A549 (cell line): ENCODE results near the gene WFDC11. TPM values are rescaled to one million over a fixed set of nuclear protein-coding genes. Genes with fewer than 3 reads are reported as not detected.

Source experiments
- ATAC-seq, 2 experiments: fragments of 200-7000 bp in 1 of 2; fragments of >200 bp in 1 of 2; cut with Nextera tagmentation in 1 of 2; cut with Tn5 transposase in 1 of 2; 3 replicates each; pipeline versions ENCODE4 v1.8.0 to v1.9.1; 2018 to 2020; ENCODE audit warnings: mild to moderate bottlenecking in 1 of 2, moderate library complexity in 1 of 2
- CTCF ChIA-PET: fragments of 300-600 bp; sonication (Branson Sonifier 250); formaldehyde crosslinking; extraction: SDS; loops from one replicate; lab custom pipeline; 2021; ENCODE audit warnings: antibody characterized with exemption, inconsistent platforms; lab: Yijun Ruan, JAX
- POLR2A ChIA-PET: fragments of 350-600 bp; formaldehyde crosslinking; extraction: SDS; loops from one replicate; lab custom pipeline; 2021; ENCODE audit warnings: antibody characterized with exemption, inconsistent platforms; lab: Yijun Ruan, JAX
- DNase-seq, 2 experiments: peaks; one replicate each; pipeline versions ENCODE4 v3.0.0 to v3.0.0-alpha.2; 2011 to 2016; ENCODE audit warnings: low read depth in 1 of 2, low spot score in 1 of 2
- FAIRE-seq: peaks from 2 replicates; lab custom pipeline; 2011; peaks lifted over from hg19 to GRCh38; lab: Jason Lieb, UNC
- H3K27ac ChIP-seq, 2 experiments: fragments of >200 bp; sonication (Bioruptor Twin); formaldehyde crosslinking; 3 replicates each; pipeline ENCODE4 v1.5.1; 2016 to 2017
- H3K4me1 ChIP-seq: fragments of >200 bp; sonication (Bioruptor Twin); formaldehyde crosslinking; 3 replicates; pipeline ENCODE4 v1.6.1; 2016
- H3K4me2 ChIP-seq: fragments of >200 bp; sonication (Bioruptor Twin); formaldehyde crosslinking; 3 replicates; pipeline ENCODE4 v1.6.1; 2016
- H3K4me3 ChIP-seq: fragments of >200 bp; sonication (Bioruptor Twin); formaldehyde crosslinking; 3 replicates; pipeline ENCODE4 v1.5.1; 2016
- H3K9me3 ChIP-seq: fragments of >200 bp; sonication (Bioruptor Twin); formaldehyde crosslinking; 3 replicates; pipeline ENCODE4 v1.6.1; 2016
- CBX8 ChIP-seq: fragments of 200-600 bp; sonication (generic); IDR thresholded peaks from 2 replicates; pipeline ENCODE4 v1.6.1; 2016
- CHD2 ChIP-seq: fragments of 150-350 bp; IDR thresholded peaks from 2 replicates; pipeline ENCODE4 v1.6.1; 2014; ENCODE audit warnings: low read length; ENCODE audit not compliant: partially characterized antibody
- EHF ChIP-seq: fragments of 250-450 bp; sonication (Bioruptor Pico); IDR thresholded peaks from 2 replicates; pipeline ENCODE4 v1.5.0; 2020; ENCODE audit warnings: mild to moderate bottlenecking
- EP300 ChIP-seq, 2 experiments: fragments of >200 bp; sonication (Bioruptor Twin); formaldehyde crosslinking; IDR thresholded peaks; 2 replicates in 1 of 2; 3 replicates in 1 of 2; pipeline ENCODE4 v1.6.1; 2016 to 2017
- ESRRA ChIP-seq: fragments of 150-350 bp; IDR thresholded peaks from 2 replicates; pipeline ENCODE4 v1.6.1; 2014; ENCODE audit warnings: mild to moderate bottlenecking, low read length, borderline replicate concordance
- HEYL ChIP-seq: fragments of 250-450 bp; sonication (Bioruptor Pico); IDR thresholded peaks from 2 replicates; pipeline ENCODE4 v1.8.0; 2021; ENCODE audit warnings: mild to moderate bottlenecking, moderate library complexity
- HOXB13 ChIP-seq: fragments of 250-450 bp; sonication (Bioruptor Pico); IDR thresholded peaks from 2 replicates; pipeline ENCODE4 v1.5.0; 2020; ENCODE audit warnings: low read depth, mild to moderate bottlenecking, moderate library complexity
- MAFK ChIP-seq: fragments of 450-650 bp; IDR thresholded peaks from 2 replicates; pipeline ENCODE4 v1.6.1; 2014; ENCODE audit not compliant: partially characterized antibody
- MAZ ChIP-seq: fragments of 150-350 bp; IDR thresholded peaks from 2 replicates; pipeline ENCODE4 v1.6.1; 2014; ENCODE audit warnings: antibody characterized with exemption, low read depth, low read length, borderline replicate concordance
- MYC ChIP-seq: IDR thresholded peaks from 2 replicates; pipeline ENCODE4 v1.6.1; 2012; ENCODE audit warnings: mild to moderate bottlenecking, inconsistent platforms, low read length, improper control_type of control experiment, borderline replicate concordance
- NFE2L2 ChIP-seq: fragments of 150-350 bp; conservative IDR thresholded peaks from 2 replicates; pipeline ENCODE4 v1.6.1; 2014; ENCODE audit warnings: low read length
- PHF8 ChIP-seq: fragments of 200-600 bp; sonication (generic); IDR thresholded peaks from 2 replicates; pipeline ENCODE4 v1.6.1; 2016; ENCODE audit warnings: low read depth, mild to moderate bottlenecking, antibody characterized with exemption, moderate library complexity, borderline replicate concordance
- RCOR1 ChIP-seq: fragments of 150-350 bp; IDR thresholded peaks from 2 replicates; pipeline ENCODE4 v1.6.1; 2014; ENCODE audit warnings: antibody characterized with exemption, low read length, low read depth
- RFX5 ChIP-seq: fragments of 450-650 bp; IDR thresholded peaks from 2 replicates; pipeline ENCODE4 v1.7.1; 2014; ENCODE audit warnings: antibody characterized with exemption, mild to moderate bottlenecking, moderate library complexity
- TFCP2L1 ChIP-seq: fragments of 250-450 bp; sonication (Bioruptor Pico); IDR thresholded peaks from 2 replicates; pipeline ENCODE4 v1.5.0; 2021; ENCODE audit warnings: mild to moderate bottlenecking
- ZC3H11A ChIP-seq: fragments of 450-650 bp; IDR thresholded peaks from 2 replicates; pipeline ENCODE4 v1.6.1; 2014; ENCODE audit warnings: antibody characterized with exemption, mild to moderate bottlenecking
- ZFP36 ChIP-seq: fragments of 450-650 bp; IDR thresholded peaks from 2 replicates; pipeline ENCODE4 v1.6.1; 2014; ENCODE audit warnings: borderline replicate concordance; ENCODE audit not compliant: partially characterized antibody
- ZSCAN20 ChIP-seq: fragments of 250-450 bp; sonication (Bioruptor Pico); IDR thresholded peaks from 2 replicates; pipeline ENCODE4 v1.8.0; 2022; ENCODE audit warnings: mild to moderate bottlenecking, moderate library complexity
- WGBS: methylation state at CpG from one replicate; pipeline ENCODE4 v1.1.6; 2017; ENCODE audit errors: missing lambda C conversion rate; 5-methylcytosine and 5-hydroxymethylcytosine counted together
- polyA plus RNA-seq, 4 experiments: library from polyadenylated mRNA; depleted of rRNA in 3 of 4; stranded (reverse); fragments of >200 nt; fragmentation: RNase III in 1 of 4; extraction: RNeasy Plus Mini Kit Qiagen cat#74134 plus additional on column Dnase treatment in 1 of 4; gene quantifications; 2 replicates in 3 of 4; 3 replicates in 1 of 4; pipeline ENCODE4 v1.2.3, GENCODE V29; 2011 to 2017
- TF ChIP-seq, protein P1 (sequence below): fragments of >200 bp; sonication (Bioruptor Twin); formaldehyde crosslinking; IDR thresholded peaks from 2 replicates; pipeline ENCODE4 v1.6.1; 2016
- TF ChIP-seq, protein P2 (sequence below): fragments of 250-450 bp; sonication (Bioruptor Pico); IDR thresholded peaks from 2 replicates; pipeline ENCODE4 v1.5.0; 2020; ENCODE audit warnings: low read depth, mild to moderate bottlenecking, moderate library complexity
- TF ChIP-seq, protein P3 (sequence below): fragments of >200 bp; sonication (Bioruptor Twin); formaldehyde crosslinking; IDR thresholded peaks from 3 replicates; pipeline ENCODE4 v1.6.1; 2016
- TF ChIP-seq, protein P4 (sequence below): fragments of >200 bp; sonication (Bioruptor Twin); formaldehyde crosslinking; IDR thresholded peaks from 3 replicates; pipeline ENCODE4 v1.5.1; 2016
- TF ChIP-seq, protein P5 (sequence below): IDR thresholded peaks from 2 replicates; pipeline ENCODE4 v1.6.1; 2012; ENCODE audit warnings: low read depth, borderline replicate concordance

WFDC11 gene
- polyA plus RNA-seq, 2 of the 4 experiments (the other 2 are of a cell fraction) = not detected

DNA sequence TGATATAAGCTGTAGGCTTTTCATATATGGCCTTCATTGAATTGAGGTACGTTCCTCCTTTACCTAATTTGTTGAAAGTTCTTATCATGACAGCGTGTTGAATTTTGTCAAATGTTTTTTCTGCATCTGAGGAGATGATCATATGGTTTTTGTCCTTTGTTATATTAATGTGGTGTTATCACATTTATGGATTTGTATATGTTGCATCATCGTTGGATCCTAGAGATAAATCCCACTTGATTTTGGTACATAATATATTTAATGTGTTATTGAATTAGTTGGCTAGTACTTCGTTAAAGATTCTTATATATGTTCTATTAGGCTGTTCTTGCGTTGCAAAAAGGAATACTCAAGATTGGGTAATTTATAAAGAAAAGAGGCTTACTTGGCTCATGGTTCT, 30.4 kb downstream of the WFDC11 start:
- 13% methylated on average over 5 of the region's 5 CpGs for WGBS
- Histone ChIP-seq H3K4me1 (no peaks in the 10 kb centered on the region), H3K4me2 (no peak overlapping the region), H3K27ac (no peak overlapping the region), H3K9me3 (no peaks in the 10 kb centered on the region), H3K4me3 (no peak overlapping the region)
- DNase-seq = no peak
- peak; percentile 32 for FAIRE-seq
- TF ChIP-seq, protein P1, sequence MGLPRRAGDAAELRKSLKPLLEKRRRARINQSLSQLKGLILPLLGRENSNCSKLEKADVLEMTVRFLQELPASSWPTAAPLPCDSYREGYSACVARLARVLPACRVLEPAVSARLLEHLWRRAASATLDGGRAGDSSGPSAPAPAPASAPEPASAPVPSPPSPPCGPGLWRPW = no peak
- TF ChIP-seq RCOR1 = no peak
- no peak for TF ChIP-seq ZSCAN20 (CRISPR knock-in tag)
- TF ChIP-seq ESRRA = no peak
- no peak for TF ChIP-seq CBX8
- TF ChIP-seq MAZ = no peak
- TF ChIP-seq CHD2 = no peak
- TF ChIP-seq NFE2L2 = no peak
- TF ChIP-seq, protein P2, sequence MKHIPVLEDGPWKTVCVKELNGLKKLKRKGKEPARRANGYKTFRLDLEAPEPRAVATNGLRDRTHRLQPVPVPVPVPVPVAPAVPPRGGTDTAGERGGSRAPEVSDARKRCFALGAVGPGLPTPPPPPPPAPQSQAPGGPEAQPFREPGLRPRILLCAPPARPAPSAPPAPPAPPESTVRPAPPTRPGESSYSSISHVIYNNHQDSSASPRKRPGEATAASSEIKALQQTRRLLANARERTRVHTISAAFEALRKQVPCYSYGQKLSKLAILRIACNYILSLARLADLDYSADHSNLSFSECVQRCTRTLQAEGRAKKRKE (CRISPR knock-in tag) = no peak
- ChIA-PET POLR2A (no interaction called here), CTCF (interaction anchor here (1.6 kb wide), 1 partner anchor 131 kb away, joined by 4 read pairs; no protein-coding TSS in a partner anchor)
- ATAC-seq = no peak

DNA sequence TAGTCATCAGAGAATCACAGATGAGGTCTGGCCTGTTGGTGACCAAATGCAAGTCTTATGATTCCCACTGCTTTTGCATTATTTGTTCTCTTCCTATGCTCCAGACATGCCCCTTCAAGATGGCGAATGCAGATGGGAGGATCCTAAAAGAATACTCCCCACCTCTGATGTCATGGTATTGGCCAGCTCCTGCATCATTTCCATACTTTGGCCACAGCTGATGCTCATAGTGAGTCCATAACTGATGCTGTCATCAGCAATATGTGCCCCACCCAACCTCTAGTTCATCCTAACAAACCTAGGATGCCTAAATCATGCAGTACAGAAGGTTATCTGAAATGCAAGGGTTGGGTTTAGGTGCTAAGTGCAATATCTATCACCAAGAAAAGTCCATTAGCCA, 33.5 kb downstream of the WFDC11 start:
- TF ChIP-seq EHF (CRISPR knock-in tag) (no peak), NFE2L2 (no peak), EP300 (IDR thresholded peaks at IDR 0.05) (no peak), PHF8 (no peak), ZFP36 (no peak), RFX5 (no peak), CBX8 (no peak), MAFK (no peak), MYC (no peak), HOXB13 (no peak), ESRRA (no peak), ZC3H11A (no peak), HEYL (no peak), TFCP2L1 (CRISPR knock-in tag) (no peak)
- TF ChIP-seq, protein P2 (CRISPR knock-in tag) = no peak
- TF ChIP-seq, protein P3, sequence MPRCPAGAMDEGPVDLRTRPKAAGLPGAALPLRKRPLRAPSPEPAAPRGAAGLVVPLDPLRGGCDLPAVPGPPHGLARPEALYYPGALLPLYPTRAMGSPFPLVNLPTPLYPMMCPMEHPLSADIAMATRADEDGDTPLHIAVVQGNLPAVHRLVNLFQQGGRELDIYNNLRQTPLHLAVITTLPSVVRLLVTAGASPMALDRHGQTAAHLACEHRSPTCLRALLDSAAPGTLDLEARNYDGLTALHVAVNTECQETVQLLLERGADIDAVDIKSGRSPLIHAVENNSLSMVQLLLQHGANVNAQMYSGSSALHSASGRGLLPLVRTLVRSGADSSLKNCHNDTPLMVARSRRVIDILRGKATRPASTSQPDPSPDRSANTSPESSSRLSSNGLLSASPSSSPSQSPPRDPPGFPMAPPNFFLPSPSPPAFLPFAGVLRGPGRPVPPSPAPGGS = no peak
- TF ChIP-seq, protein P4, sequence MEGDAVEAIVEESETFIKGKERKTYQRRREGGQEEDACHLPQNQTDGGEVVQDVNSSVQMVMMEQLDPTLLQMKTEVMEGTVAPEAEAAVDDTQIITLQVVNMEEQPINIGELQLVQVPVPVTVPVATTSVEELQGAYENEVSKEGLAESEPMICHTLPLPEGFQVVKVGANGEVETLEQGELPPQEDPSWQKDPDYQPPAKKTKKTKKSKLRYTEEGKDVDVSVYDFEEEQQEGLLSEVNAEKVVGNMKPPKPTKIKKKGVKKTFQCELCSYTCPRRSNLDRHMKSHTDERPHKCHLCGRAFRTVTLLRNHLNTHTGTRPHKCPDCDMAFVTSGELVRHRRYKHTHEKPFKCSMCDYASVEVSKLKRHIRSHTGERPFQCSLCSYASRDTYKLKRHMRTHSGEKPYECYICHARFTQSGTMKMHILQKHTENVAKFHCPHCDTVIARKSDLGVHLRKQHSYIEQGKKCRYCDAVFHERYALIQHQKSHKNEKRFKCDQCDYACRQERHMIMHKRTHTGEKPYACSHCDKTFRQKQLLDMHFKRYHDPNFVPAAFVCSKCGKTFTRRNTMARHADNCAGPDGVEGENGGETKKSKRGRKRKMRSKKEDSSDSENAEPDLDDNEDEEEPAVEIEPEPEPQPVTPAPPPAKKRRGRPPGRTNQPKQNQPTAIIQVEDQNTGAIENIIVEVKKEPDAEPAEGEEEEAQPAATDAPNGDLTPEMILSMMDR = no peak
- TF ChIP-seq, protein P5, sequence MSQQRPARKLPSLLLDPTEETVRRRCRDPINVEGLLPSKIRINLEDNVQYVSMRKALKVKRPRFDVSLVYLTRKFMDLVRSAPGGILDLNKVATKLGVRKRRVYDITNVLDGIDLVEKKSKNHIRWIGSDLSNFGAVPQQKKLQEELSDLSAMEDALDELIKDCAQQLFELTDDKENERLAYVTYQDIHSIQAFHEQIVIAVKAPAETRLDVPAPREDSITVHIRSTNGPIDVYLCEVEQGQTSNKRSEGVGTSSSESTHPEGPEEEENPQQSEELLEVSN = no peak
- TF ChIP-seq, all 56 proteins: peak for 0
- CTCF ChIA-PET = no interaction called here
- no peak for ATAC-seq
- Histone ChIP-seq H3K4me2 (no peak overlapping the region), H3K27ac (no peak overlapping the region), H3K9me3 (no peaks in the 10 kb centered on the region), H3K4me1 (no peaks in the 10 kb centered on the region), H3K4me3 (no peak overlapping the region)
- POLR2A ChIA-PET = no interaction called here
- WGBS = 5% methylated on average over 1 of the region's 1 CpG
- no peak for FAIRE-seq
- DNase-seq = no peak
